ENCODE results near the gene AGER.

GRCh38 chr6:32194825-32195651, 11.0 kb upstream of the AGER start:
- peak; percentile 48 to 80 (median 64) for TF ChIP-seq CTCF (IDR thresholded peaks at IDR 0.05)
- TF ChIP-seq POLR2A (IDR thresholded peaks at IDR 0.05) = peak; percentile 92 to 95

All from sigmoid colon (tissue), 3 donors.